Bone marrow (tissue), 2 donors: ENCODE results near the gene NUDT8.

ENCODE experiments used
- DNase-seq, 2 donors: peaks; one replicate each; lab custom pipeline; 2025; lab: John Stamatoyannopoulos, UW

NUDT8 gene

GRCh38 chr11:67629386-67630227 is at the start of gene NUDT8:
Gene NUDT8 (minus strand): TSS chr11:67629937. CDS start chr11:67629911, 26 bp downstream.
- DNase-seq = peak; percentile 66 to 77

GRCh38 chr11:67675058-67675747 is 45.5 kb upstream of the NUDT8 start:
- no peak for DNase-seq

- DNase-seq = no peak
These were observed 44.7 kb upstream of the NUDT8 start, which contains the start of gene ALDH3B2 for GRCh38 chr11:67674442-67674871. Gene ALDH3B2 (minus strand): TSS chr11:67674623. CDS start chr11:67666935, 7,688 bp downstream.

GRCh38 chr11:67673902-67674301 is 44.2 kb upstream of the NUDT8 start:
- DNase-seq = no peak

GRCh38 chr11:67673358-67673757 is 43.6 kb upstream of the NUDT8 start:
- DNase-seq = no peak

GRCh38 chr11:67671211-67671520 is 41.4 kb upstream of the NUDT8 start:
- DNase-seq = no peak

GRCh38 chr11:67670316-67671210 is 40.8 kb upstream of the NUDT8 start:
- no peak for DNase-seq

GRCh38 chr11:67668192-67668551 is 38.4 kb upstream of the NUDT8 start:
- no peak for DNase-seq

- no peak for DNase-seq
These were observed 37.9 kb upstream of the NUDT8 start for GRCh38 chr11:67667490-67668191.

GRCh38 chr11:67666676-67667489 is 37.1 kb upstream of the NUDT8 start:
- no peak for DNase-seq

GRCh38 chr11:67666303-67666645 is 36.5 kb upstream of the NUDT8 start:
- no peak for DNase-seq

- DNase-seq = no peak
These were observed 36.0 kb upstream of the NUDT8 start for GRCh38 chr11:67665541-67666302.

GRCh38 chr11:67664696-67665540 is 35.2 kb upstream of the NUDT8 start:
- no peak for DNase-seq

- no peak for DNase-seq
These were observed 34.5 kb upstream of the NUDT8 start for GRCh38 chr11:67664213-67664585.

- DNase-seq = no peak
These were observed 33.9 kb upstream of the NUDT8 start for GRCh38 chr11:67663532-67664212.

GRCh38 chr11:67662835-67663531 is 33.2 kb upstream of the NUDT8 start:
- no peak for DNase-seq

- DNase-seq = no peak
These were observed 32.6 kb upstream of the NUDT8 start for GRCh38 chr11:67662142-67662834.
